Measurements from ENCODE around the gene NAV1. TPM values are rescaled to one million over a fixed set of nuclear protein-coding genes. Genes with fewer than 3 reads are reported as not detected.

NAV1 gene
- total and polyA plus RNA-seq, 4 donors, result 1.1 to 2.0 (median 1.3) TPM

GRCh38 chr1:201542309-201543035 is 3.5 kb downstream of the NAV1 start:
- Histone ChIP-seq H3K27me3 (ENCODE audit: control insufficient read depth in 4 of 4, insufficient read depth in 4 of 4, low read length in 3 of 4) (peaks cover 0 to 3% (median 0%) of the 10 kb centered on the region in 4 donors), H3K4me3 (ENCODE audit: low read depth in 1 of 3, low read length in 3 of 3) (no peak overlapping the region), H3K4me1 (ENCODE audit: control insufficient read depth in 4 of 4, insufficient read depth in 4 of 4, low read length in 3 of 4) (peaks cover 3 to 19% (median 13%) of the 10 kb centered on the region in 4 donors), H3K27ac (ENCODE audit: low read depth in 1 of 2, low read length in 2 of 2) (no peak overlapping the region), H3K9ac (ENCODE audit: low read depth in 1 of 2, low read length in 2 of 2) (no peak overlapping the region), H3K36me3 (ENCODE audit: control insufficient read depth in 4 of 4, insufficient read depth in 3 of 4, low read depth in 1 of 4, low read length in 3 of 4) (no peaks in the 10 kb centered on the region), H3K9me3 (ENCODE audit: control insufficient read depth in 4 of 4, low read length in 3 of 4) (no peaks in the 10 kb centered on the region)
- no peak for DNase-seq (ENCODE audit: low spot score)
- TF ChIP-seq YY1 (IDR thresholded peaks at IDR 0.05) (no peak), JUND (IDR thresholded peaks at IDR 0.05) (no peak), TAF1 (conservative IDR thresholded peaks at IDR 0.05) (no peak), REST (IDR thresholded peaks at IDR 0.05) (no peak), FOXA1 (IDR thresholded peaks at IDR 0.05) (no peak), MAX (IDR thresholded peaks at IDR 0.05) (no peak), RAD21 (IDR thresholded peaks at IDR 0.05) (no peak)
- 78% methylated on average over 9 of the region's 9 CpGs for WGBS

- Histone ChIP-seq H3K27me3 (ENCODE audit: control insufficient read depth in 4 of 4, insufficient read depth in 4 of 4, low read length in 3 of 4) (peaks cover 0 to 3% (median 0%) of the 10 kb centered on the region in 4 donors), H3K36me3 (ENCODE audit: control insufficient read depth in 4 of 4, insufficient read depth in 3 of 4, low read depth in 1 of 4, low read length in 3 of 4) (no peaks in the 10 kb centered on the region), H3K9me3 (ENCODE audit: control insufficient read depth in 4 of 4, low read length in 3 of 4) (no peaks in the 10 kb centered on the region), H3K4me1 (ENCODE audit: control insufficient read depth in 4 of 4, insufficient read depth in 4 of 4, low read length in 3 of 4) (peaks cover 3 to 8% (median 6%) of the 10 kb centered on the region in 4 donors), H3K27ac (ENCODE audit: low read depth in 1 of 2, low read length in 2 of 2) (no peak overlapping the region), H3K4me3 (ENCODE audit: low read depth in 1 of 3, low read length in 3 of 3) (no peak overlapping the region), H3K9ac (ENCODE audit: low read depth in 1 of 2, low read length in 2 of 2) (no peak overlapping the region)
- WGBS, result 81% methylated on average over 7 of the region's 7 CpGs
- DNase-seq (ENCODE audit: low spot score), result no peak
- TF ChIP-seq TAF1 (conservative IDR thresholded peaks at IDR 0.05) (no peak), HNF4A (conservative IDR thresholded peaks at IDR 0.05) (no peak), ZBTB33 (IDR thresholded peaks at IDR 0.05) (no peak), EGR1 (IDR thresholded peaks at IDR 0.05; ENCODE audit: low read depth in 2 of 2) (no peak), JUND (IDR thresholded peaks at IDR 0.05) (no peak), REST (IDR thresholded peaks at IDR 0.05) (no peak), ATF3 (IDR thresholded peaks at IDR 0.05) (no peak), SP1 (IDR thresholded peaks at IDR 0.05) (no peak), RAD21 (IDR thresholded peaks at IDR 0.05) (no peak), MAX (IDR thresholded peaks at IDR 0.05) (no peak), HNF4G (IDR thresholded peaks at IDR 0.05) (no peak), GABPA (IDR thresholded peaks at IDR 0.05 in 1 of 2, conservative IDR thresholded peaks at IDR 0.05 in 1 of 2) (no peak), RXRA (IDR thresholded peaks at IDR 0.05) (no peak)
Observed at GRCh38 chr1:201543871-201544642, 5.1 kb downstream of the NAV1 start.
